GM12878 (cell line): ENCODE results near the gene RTN4.

Experiments
- CTCF ChIP-seq, 3 experiments: IDR thresholded peaks in 2 of 3; conservative IDR thresholded peaks in 1 of 3; 2 replicates each; pipeline ENCODE4 v1.5.1; 2011; ENCODE audit warnings: low read depth in 3 of 3, low read length in 3 of 3, mild to moderate bottlenecking in 3 of 3, control low read depth in 2 of 3, moderate library complexity in 2 of 3, inconsistent platforms in 1 of 3, mixed read lengths in 1 of 3; ENCODE audit not compliant: control insufficient read depth in 2 of 3, insufficient read depth in 1 of 3; ENCODE audit errors: extremely low read depth in 1 of 3
- EP300 ChIP-seq, 2 experiments: fragments of 150-350 bp in 1 of 2; IDR thresholded peaks; 2 replicates each; pipeline ENCODE4 v1.6.1; 2011 to 2012; ENCODE audit warnings: low read depth in 2 of 2, low read length in 2 of 2, borderline replicate concordance in 1 of 2, improper control_type of control experiment in 1 of 2, inconsistent platforms in 1 of 2; ENCODE audit not compliant: control insufficient read depth in 1 of 2
- JUND ChIP-seq: IDR thresholded peaks from 2 replicates; pipeline ENCODE4 v1.6.1; 2012; ENCODE audit warnings: low read depth, mild to moderate bottlenecking, low read length, improper control_type of control experiment, moderate library complexity
- NR2F1 ChIP-seq: fragments of 450-650 bp; conservative IDR thresholded peaks from 2 replicates; pipeline ENCODE4 v1.6.1; 2017; ENCODE audit warnings: mild to moderate bottlenecking
- POLR2A ChIP-seq: IDR thresholded peaks from 2 replicates; pipeline ENCODE4 v1.6.1; 2011; ENCODE audit warnings: low read depth, mild to moderate bottlenecking, low read length
- POLR2AphosphoS5 ChIP-seq: IDR thresholded peaks from 2 replicates; pipeline ENCODE4 v1.6.1; 2011; ENCODE audit warnings: mild to moderate bottlenecking, low read length, inconsistent platforms
- RFX5 ChIP-seq: IDR thresholded peaks from 2 replicates; pipeline ENCODE4 v1.6.1; 2011; ENCODE audit warnings: low read depth, low read length, improper control_type of control experiment

DNA sequence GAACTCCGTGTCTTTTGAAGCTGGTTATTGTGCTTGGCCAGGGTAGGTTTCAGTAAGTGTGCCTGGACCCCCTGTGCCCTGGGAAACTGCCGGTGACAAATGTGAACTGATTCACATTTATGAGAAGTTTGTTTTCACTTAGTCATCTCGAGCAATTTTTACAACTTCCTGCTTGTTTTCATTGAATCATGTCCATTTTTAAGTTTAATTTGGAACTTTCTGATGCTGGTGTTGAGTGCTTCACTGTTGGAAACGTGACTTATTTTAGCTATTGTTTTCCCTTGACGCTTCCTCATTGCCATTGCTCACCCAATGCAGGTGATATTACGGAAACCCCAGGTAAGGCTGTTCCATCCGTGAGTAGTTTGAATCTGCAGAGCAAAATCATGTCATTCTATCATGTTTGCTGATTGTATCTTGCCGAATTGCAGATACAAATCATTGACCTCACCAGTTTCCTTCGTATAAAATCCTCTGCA lies 97.2 kb downstream of the RTN4 start:
- TF ChIP-seq NR2F1 (no peak), POLR2A (no peak), RFX5 (no peak), CTCF (IDR thresholded peaks at IDR 0.05 in 2 of 3, conservative IDR thresholded peaks at IDR 0.05 in 1 of 3; ENCODE audit: control insufficient read depth in 2 of 3, extremely low read depth in 1 of 3, insufficient read depth in 1 of 3, low read depth in 3 of 3, low read length in 3 of 3) (no peak), EP300 (IDR thresholded peaks at IDR 0.05; ENCODE audit: borderline replicate concordance in 1 of 2, control insufficient read depth in 1 of 2, low read depth in 2 of 2, low read length in 2 of 2) (no peak), POLR2AphosphoS5 (no peak), JUND (no peak)
